ENCODE measurements around the gene PIAS2. TPM values are rescaled to one million over a fixed set of nuclear protein-coding genes. Genes with fewer than 3 reads are reported as not detected.

PIAS2 gene
- total and polyA plus RNA-seq, 9 of the 15 experiments (the other 6 are each of a cell fraction or from before 2014, with no cell fraction given), result 2.9 to 23.9 (median 12.0) TPM

DNA sequence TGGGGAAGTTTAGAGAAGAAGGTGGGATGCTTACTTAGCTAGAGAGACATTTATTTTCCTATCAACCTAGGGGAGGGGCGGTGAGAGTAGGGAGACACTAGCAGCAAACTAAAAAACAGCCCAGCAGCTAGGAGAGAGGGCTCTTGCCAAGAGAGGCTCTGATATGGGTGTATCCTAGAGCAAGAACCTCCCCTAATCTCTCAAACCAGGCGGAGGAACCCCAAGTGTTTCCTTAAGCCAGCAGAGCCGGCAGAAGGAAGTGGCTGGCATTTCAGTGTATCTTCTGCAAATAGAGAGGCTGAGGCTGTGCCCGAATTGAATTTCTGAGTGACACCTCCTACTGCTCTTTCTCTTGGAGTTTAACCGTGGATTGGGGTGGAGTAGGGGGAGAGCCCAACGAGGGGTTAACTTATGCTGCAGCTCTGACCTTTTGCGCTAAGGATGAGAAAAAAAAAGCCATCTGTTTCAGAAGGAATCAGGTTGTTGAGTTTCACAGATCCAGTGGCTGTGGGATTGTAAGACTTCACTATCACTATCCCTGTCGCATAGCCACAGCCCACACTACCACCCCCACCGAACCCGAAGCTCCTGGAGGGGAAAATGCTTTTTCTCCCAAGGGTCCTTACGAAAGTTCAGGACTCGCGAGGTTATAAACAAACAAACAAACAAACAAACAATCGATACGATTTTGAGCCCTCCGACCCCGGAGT, 161.8 kb downstream of the PIAS2 start (continued):
- TF ChIP-seq, protein P1, sequence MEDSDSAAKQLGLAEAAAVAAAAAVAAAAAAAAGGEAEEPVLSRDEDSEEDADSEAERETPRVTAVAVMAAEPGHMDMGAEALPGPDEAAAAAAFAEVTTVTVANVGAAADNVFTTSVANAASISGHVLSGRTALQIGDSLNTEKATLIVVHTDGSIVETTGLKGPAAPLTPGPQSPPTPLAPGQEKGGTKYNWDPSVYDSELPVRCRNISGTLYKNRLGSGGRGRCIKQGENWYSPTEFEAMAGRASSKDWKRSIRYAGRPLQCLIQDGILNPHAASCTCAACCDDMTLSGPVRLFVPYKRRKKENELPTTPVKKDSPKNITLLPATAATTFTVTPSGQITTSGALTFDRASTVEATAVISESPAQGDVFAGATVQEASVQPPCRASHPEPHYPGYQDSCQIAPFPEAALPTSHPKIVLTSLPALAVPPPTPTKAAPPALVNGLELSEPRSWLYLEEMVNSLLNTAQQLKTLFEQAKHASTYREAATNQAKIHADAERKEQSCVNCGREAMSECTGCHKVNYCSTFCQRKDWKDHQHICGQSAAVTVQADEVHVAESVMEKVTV (CRISPR knock-in tag; IDR thresholded peaks at IDR 0.05), result no peak
- TF ChIP-seq PYGO2 (tag; IDR thresholded peaks at IDR 0.05) (no peak), CC2D1A (IDR thresholded peaks at IDR 0.05) (no peak), NR2C1 (IDR thresholded peaks at IDR 0.05) (no peak), NR2C1 (tag; IDR thresholded peaks at IDR 0.05) (no peak), ETS2 (tag; IDR thresholded peaks at IDR 0.05; ENCODE audit: borderline replicate concordance, poor library complexity, severe bottlenecking) (no peak), SAFB (IDR thresholded peaks at IDR 0.05; ENCODE audit: borderline replicate concordance, low read depth, low read length) (no peak)
- TF ChIP-seq, protein P2, sequence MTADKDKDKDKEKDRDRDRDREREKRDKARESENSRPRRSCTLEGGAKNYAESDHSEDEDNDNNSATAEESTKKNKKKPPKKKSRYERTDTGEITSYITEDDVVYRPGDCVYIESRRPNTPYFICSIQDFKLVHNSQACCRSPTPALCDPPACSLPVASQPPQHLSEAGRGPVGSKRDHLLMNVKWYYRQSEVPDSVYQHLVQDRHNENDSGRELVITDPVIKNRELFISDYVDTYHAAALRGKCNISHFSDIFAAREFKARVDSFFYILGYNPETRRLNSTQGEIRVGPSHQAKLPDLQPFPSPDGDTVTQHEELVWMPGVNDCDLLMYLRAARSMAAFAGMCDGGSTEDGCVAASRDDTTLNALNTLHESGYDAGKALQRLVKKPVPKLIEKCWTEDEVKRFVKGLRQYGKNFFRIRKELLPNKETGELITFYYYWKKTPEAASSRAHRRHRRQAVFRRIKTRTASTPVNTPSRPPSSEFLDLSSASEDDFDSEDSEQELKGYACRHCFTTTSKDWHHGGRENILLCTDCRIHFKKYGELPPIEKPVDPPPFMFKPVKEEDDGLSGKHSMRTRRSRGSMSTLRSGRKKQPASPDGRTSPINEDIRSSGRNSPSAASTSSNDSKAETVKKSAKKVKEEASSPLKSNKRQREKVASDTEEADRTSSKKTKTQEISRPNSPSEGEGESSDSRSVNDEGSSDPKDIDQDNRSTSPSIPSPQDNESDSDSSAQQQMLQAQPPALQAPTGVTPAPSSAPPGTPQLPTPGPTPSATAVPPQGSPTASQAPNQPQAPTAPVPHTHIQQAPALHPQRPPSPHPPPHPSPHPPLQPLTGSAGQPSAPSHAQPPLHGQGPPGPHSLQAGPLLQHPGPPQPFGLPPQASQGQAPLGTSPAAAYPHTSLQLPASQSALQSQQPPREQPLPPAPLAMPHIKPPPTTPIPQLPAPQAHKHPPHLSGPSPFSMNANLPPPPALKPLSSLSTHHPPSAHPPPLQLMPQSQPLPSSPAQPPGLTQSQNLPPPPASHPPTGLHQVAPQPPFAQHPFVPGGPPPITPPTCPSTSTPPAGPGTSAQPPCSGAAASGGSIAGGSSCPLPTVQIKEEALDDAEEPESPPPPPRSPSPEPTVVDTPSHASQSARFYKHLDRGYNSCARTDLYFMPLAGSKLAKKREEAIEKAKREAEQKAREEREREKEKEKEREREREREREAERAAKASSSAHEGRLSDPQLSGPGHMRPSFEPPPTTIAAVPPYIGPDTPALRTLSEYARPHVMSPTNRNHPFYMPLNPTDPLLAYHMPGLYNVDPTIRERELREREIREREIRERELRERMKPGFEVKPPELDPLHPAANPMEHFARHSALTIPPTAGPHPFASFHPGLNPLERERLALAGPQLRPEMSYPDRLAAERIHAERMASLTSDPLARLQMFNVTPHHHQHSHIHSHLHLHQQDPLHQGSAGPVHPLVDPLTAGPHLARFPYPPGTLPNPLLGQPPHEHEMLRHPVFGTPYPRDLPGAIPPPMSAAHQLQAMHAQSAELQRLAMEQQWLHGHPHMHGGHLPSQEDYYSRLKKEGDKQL (CRISPR knock-in tag; IDR thresholded peaks at IDR 0.05; ENCODE audit: borderline replicate concordance), result no peak
